HG02938 (cell line): ENCODE results near the gene ACYP1.

ENCODE experiments used
- ATAC-seq: cut with Tn5 transposase; IDR thresholded peaks from one replicate; pipeline ENCODE4 v1.9.1; 2021; ENCODE audit warnings: mild to moderate bottlenecking, moderate library complexity; ENCODE audit not compliant: unreplicated experiment

ACYP1 gene

DNA sequence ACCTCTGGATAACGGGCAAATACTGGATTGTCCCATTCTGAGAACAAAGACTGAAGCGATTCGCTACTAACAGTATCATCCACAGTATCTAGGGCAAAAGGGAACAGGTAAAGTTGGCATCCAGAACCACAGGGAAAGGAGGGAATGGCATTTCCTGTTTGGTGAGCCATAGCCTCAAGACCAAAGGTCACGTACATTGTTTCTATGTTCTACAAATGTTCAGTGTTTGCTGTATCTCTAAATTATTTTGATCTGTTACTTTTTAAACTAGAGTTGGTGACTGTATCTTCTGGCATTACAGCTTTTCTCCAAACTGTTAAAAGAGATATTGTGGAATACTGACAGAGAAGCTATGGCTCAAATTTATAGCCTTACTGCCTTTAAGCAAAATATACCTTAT, 22.2 kb downstream of the ACYP1 start:
- no peak for ATAC-seq

DNA sequence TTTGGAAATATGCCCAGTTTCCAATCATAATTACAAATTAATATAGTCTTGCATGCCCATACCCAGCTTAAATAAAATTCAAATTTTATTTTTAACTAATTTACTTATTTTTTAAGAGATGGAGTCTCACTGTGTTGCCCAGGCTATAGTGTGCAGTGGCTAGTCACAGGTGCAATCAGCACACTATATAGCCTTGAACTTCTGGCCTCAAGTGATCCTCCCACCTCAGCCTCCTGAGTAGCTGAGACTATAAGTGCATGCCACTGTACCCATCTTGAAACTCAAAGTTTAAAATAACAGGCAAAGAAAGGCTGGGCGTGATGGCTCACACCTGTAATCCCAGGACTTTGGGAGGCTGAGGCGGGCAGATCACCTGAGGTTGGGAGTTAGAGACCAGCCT, 22.9 kb downstream of the ACYP1 start:
- ATAC-seq, result no peak

DNA sequence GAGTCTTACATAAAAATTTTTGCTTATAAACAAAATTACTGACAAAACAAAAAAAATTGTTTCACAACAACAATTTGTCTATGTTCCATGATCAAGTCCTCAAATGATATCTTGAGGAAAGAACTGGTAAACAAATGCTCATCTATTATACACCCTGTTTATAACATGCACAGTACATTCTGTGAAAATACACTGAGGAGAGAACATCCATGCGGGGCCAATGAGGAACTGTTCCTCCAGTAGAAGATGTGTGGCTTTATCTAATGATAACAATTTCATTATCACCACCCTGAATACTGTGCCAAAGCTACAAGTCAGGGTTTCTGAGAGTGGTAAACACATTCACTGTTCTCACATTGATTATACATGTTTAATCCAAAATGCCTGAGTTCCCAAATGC, 23.3 kb downstream of the ACYP1 start:
- ATAC-seq, result no peak

- no peak for ATAC-seq
Observed at GRCh38 chr14:75032939-75033338, 30.9 kb downstream of the ACYP1 start.

GRCh38 chr14:75030147-75030546, 33.7 kb downstream of the ACYP1 start:
- ATAC-seq, result no peak

- no peak for ATAC-seq
Observed at GRCh38 chr14:75025876-75026275, 37.9 kb downstream of the ACYP1 start.

- no peak for ATAC-seq
Observed at GRCh38 chr14:75025082-75025481, 38.7 kb downstream of the ACYP1 start.

DNA sequence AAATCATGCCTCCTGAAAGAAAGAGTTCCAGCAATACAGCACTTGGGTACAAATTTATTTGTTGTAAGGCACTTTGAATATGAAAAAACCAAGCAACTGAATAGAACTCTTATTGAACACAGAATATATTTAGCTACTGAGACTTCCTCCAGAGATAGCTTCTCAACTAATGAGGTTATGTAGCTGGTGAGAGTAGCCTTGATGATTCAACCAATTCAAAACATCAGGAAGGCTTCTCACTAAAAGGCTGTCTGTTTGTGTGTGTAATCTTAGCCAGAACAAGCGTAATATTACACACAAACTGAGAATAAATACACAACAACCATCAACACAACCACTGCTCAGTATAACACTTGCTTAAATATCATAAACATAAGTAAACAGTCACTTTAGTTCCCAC, 40.7 kb downstream of the ACYP1 start:
- no peak for ATAC-seq

GRCh38 chr14:75022655-75023054, 41.2 kb downstream of the ACYP1 start:
- ATAC-seq, result no peak

DNA sequence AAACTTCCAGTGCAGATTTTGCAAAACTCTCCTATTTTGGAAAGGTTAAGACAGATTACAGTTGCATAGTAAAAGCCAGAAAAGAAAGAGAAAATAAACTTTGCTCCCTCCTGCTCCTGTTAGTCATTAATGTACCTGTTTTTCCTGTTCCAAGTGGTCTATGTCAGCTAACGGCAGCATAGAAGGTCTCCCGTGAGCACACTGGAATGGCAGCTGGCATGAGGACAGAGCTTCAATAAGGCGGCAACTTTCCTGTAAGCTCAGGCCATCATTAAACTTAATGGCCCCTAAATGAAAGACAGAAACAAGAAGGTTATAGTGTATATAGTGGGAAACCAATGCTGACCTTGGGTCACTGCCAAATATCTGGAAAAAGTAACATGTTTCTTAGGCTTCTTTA, 45.1 kb downstream of the ACYP1 start:
- ATAC-seq, result no peak

DNA sequence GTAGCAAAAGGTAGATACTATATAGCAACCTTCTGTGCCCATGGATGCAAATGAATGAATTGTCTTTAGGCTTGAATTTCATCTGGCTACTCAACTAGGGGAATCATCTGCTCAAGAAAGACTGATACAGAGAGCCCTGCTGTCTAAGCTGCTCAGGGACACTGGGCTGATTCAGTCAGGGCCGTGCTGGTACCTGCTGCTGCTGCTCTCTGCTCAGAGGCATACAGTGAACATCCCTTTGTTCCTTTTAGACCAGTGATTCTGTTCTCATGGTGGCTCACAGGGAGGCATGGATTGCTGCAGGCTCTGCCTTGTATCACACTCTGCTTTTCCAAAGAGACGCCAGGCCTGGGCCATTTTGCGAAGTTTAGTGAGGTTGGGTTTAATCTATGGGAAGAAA, 47.0 kb downstream of the ACYP1 start:
- no peak for ATAC-seq

GRCh38 chr14:75015496-75015895, 48.3 kb downstream of the ACYP1 start:
- no peak for ATAC-seq

DNA sequence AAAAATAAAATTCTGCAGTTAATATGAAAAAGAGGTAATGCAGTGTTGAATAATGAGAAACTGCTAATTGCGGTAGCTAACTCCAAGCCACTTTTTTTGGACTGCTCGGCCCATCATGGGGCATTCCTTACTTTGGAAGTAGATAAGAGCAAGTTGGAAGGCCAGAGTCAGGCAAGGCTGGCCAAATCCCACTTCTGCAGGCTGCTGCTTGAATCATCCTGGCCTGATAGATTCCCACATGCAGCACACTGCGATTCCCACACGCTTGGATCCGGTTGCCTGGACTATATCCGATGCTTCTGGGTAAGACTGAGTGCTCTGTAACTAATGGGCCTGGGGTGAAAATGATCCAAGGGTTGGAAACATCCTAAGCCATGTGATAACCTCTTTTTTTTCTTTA, 50.5 kb downstream of the ACYP1 start:
- no peak for ATAC-seq

GRCh38 chr14:75011356-75011994, 52.3 kb downstream of the ACYP1 start:
- no peak for ATAC-seq

DNA sequence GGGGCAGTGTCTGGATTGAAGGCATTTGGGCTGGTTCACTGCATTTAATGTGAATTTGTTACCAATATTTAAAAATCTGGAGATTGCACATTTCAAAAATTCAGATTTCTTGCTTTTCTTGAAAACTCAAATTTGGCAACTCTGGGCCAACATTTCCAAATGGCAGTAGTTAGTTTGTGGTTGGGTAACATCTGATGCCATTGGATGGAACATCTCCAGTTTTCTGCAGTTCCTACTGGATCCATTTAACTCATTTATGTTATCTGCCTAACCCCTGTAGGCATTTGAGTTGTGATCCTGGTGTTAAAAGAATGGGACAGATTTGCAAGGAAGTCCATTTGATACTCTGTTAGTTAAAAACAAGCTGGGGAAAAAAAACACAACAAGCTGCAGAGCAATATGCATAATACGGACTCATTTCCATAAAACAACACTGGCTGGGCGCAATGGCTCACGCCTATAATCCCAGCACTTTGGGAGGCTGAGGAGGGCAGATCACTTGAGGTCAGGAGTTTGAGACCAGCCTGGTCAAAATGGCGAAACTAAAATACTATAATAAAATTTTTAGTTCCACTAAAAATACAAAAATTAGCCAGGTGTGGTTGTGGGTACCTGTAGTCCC, 53.2 kb downstream of the ACYP1 start:
- no peak for ATAC-seq

DNA sequence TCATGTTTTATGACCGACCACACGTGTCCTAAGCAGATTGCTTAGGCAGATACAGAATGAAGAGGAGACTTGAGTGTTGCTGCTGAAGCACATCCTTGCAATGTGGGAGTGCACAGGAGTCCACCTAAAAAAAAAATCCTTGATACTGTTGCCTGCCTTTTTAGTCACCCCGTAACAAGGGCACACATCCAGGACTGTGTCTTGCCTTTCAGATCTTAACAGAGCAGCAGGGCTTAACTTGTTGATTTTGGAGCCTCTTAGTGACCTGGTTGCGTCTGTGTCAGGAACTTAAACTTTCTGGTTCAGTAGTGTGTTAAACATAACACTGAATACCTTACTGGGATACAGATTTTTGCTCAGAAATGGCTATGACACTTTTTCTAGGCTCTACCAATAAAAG, 54.6 kb downstream of the ACYP1 start:
- ATAC-seq, result no peak

DNA sequence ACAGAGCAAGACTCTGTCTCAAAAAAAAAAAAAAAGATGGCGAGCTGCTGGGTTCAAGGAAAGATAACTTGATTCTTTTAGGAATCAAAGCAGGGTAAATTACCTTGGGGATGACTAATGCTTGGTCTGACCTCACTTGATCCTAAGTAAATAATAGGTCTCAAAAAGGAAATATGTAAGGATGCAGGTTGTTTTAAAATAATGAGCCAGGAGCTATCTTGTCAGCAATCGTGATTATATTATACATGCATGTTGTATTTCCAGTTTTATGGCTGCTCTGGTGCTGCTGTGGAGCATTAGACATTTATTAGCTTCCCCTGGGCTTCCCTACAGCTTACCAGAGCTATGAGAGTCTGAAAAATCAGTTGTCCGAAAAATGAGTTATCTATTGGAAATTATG, 58.5 kb downstream of the ACYP1 start:
- ATAC-seq, result no peak

DNA sequence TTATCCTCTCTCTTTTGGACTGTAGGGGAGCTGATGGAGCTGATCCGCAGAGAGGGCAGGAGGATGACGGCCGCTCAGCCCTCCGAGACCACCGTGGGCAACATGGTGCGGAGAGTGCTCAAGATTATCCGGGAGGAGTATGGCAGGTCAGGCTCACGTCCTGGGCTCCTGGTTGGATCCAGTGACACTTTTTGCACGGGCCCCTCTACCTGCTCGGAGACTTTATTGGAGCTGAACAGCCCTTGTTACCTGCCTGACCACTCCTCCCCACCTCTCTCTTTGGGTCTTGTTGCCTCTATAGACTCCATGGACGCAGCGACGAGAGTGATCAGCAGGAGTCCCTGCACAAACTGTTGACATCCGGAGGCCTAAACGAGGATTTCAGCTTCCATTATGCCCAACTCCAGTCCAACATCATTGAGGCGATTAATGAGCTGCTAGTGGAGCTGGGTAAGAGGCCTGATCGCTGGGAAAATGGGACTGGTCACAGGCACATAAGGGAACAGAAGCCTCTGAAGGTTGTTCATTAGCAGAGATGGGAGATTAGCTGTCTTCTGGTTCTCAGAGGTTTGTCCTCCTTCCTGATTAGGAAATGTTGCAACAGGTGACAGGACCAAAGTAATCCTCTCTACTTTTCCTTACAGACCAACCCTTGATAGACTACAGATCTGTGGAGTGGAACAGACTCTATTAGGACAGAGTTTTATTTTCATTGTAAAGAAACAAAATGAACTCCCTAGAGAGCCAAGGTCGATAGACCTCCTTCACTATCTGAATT, 60.4 kb downstream of the ACYP1 start:
- ATAC-seq, result no peak
